GM12878 (cell line): ENCODE data around the gene PLD5. TPM values are rescaled to one million over a fixed set of nuclear protein-coding genes. Genes with fewer than 3 reads are reported as not detected.

ENCODE experiments used
- BCLAF1 ChIP-seq: fragments of 450-650 bp; IDR thresholded peaks from 2 replicates; pipeline ENCODE4 v1.6.1; 2017; ENCODE audit warnings: antibody characterized with exemption, mild to moderate bottlenecking, moderate library complexity
- ESRRA ChIP-seq: IDR thresholded peaks from 2 replicates; pipeline ENCODE4 v1.6.1; 2012; ENCODE audit warnings: mild to moderate bottlenecking, low read length, improper control_type of control experiment
- JUND ChIP-seq: IDR thresholded peaks from 2 replicates; pipeline ENCODE4 v1.6.1; 2012; ENCODE audit warnings: low read depth, mild to moderate bottlenecking, low read length, improper control_type of control experiment, moderate library complexity
- KAT2A ChIP-seq: conservative IDR thresholded peaks from 2 replicates; pipeline ENCODE4 v1.6.1; 2011; ENCODE audit warnings: low read depth, low read length; ENCODE audit not compliant: control insufficient read depth
- MLLT1 ChIP-seq: fragments of 450-650 bp; IDR thresholded peaks from 2 replicates; pipeline ENCODE4 v1.6.1; 2016; ENCODE audit warnings: mild to moderate bottlenecking
- NFIC ChIP-seq: IDR thresholded peaks from 2 replicates; pipeline ENCODE4 v1.6.1; 2012; ENCODE audit warnings: low read depth, mild to moderate bottlenecking, inconsistent platforms, low read length, moderate library complexity
- RELB ChIP-seq: fragments of 450-650 bp; IDR thresholded peaks from 2 replicates; pipeline ENCODE4 v1.6.1; 2017; ENCODE audit warnings: low read depth, mild to moderate bottlenecking, moderate library complexity
- SMAD5 ChIP-seq: IDR thresholded peaks from 2 replicates; pipeline ENCODE4 v1.6.1; 2016; ENCODE audit warnings: antibody characterized with exemption, low read depth
- USF1 ChIP-seq: IDR thresholded peaks from 2 replicates; pipeline ENCODE4 v1.6.1; 2011; ENCODE audit warnings: borderline replicate concordance, low read depth, mild to moderate bottlenecking, moderate library complexity, mixed read lengths, low read length; ENCODE audit not compliant: insufficient read depth; ENCODE audit errors: extremely low read length
- polyA plus RNA-seq, 11 experiments: library from polyadenylated mRNA; depleted of rRNA in 4 of 11; unstranded in 6 of 11; stranded (reverse) in 5 of 11; fragments of >200 nt; fragmentation: Nextera tagmentation in 4 of 11; fragmentation: Illumina TruSeq in 1 of 11; extraction: Ambion mirVana in 4 of 11; extraction: Trizol in 1 of 11; gene quantifications; 1 replicate in 1 of 11; 2 replicates in 10 of 11; pipeline versions ENCODE4 v1.2.1 to v1.2.3, GENCODE V29; 2011 to 2016; ENCODE audit warnings: inconsistent platforms in 2 of 11, missing spikeins in 2 of 11, low read depth in 1 of 11
- total RNA-seq, 4 experiments: library from RNA; depleted of rRNA in 3 of 4; stranded (reverse); fragments of >200 nt in 3 of 4; fragmentation: Illumina TruSeq in 1 of 4; extraction: Trizol in 1 of 4; gene quantifications; 2 replicates each; pipeline versions ENCODE4 v1.2.1 to v1.2.3, GENCODE V29; 2013 to 2021

Gene PLD5
- total and polyA plus RNA-seq, 10 of the 15 experiments (the other 5 are each of a cell fraction or from before 2014, with no cell fraction given), result not detected

- TF ChIP-seq MLLT1 (no peak), JUND (no peak), NFIC (no peak), RELB (no peak), ESRRA (no peak), USF1 (no peak), BCLAF1 (no peak), SMAD5 (no peak), KAT2A (no peak)
These were observed 45.4 kb upstream of the PLD5 start (continued) for GRCh38 chr1:242569867-242570266.
